Measurements from ENCODE around the gene FOSL2. TPM values are rescaled to one million over a fixed set of nuclear protein-coding genes. Genes with fewer than 3 reads are reported as not detected.

Gene FOSL2
- total RNA-seq: 10 to 100 TPM; 37.3 to 40.9 TPM

DNA sequence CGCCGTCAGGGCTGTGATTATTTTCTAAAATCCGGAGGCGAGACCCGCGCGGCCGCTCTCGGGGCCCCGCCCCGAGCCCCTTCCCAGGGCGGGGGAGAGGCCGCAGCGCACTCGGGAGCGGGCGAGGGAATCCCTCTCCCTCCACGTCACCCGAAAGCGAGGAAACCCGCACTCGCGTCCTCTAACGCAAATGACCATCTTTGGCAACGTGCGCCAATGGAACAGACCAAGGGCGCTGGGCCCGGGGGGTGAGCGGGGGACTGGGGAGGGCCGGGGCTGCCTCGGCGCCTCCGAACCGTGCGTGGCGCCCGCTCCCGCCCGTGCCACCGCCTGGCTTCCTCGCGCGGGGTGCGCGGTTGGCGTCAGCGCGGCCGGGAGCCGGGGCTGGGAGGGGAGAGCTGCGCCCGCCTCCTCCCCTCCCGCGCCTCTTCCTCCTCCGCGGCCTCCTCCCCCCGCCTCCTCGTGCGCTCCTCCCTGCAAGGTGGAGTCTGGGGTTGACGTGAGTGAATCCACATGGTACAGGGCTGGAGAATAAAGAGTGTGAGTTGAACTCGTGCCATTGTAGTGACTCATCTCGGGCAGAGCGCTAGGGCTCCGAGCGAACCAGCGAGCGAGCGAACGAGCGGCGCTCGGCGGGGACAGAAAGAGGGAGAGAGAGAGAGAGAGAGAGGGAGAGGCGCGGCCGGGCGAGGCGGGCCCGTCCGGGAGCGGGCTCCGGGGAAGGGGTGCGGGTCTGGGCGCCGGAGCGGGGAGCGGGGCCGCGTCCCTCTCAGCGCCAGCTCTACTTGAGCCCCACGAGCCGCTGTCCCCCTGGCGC lies at the start of gene FOSL2:
Gene FOSL2, plus strand, starts transcription at position 562 of the 817 bp plus-strand sequence. CDS start 863 bp downstream, outside the sequence.
- H3K9me3 Mint-ChIP-seq (ENCODE audit: insufficient read depth): no peaks in the 10 kb centered on the region
- POLR2A ChIA-PET: interaction anchor here (0.6 to 2.1 kb wide), 12 partner anchors 11 to 502 kb away, joined by 3 to 31 read pairs (median 4); partner anchors contain the start of genes BABAM2, PPP1CB and RBKS

DNA sequence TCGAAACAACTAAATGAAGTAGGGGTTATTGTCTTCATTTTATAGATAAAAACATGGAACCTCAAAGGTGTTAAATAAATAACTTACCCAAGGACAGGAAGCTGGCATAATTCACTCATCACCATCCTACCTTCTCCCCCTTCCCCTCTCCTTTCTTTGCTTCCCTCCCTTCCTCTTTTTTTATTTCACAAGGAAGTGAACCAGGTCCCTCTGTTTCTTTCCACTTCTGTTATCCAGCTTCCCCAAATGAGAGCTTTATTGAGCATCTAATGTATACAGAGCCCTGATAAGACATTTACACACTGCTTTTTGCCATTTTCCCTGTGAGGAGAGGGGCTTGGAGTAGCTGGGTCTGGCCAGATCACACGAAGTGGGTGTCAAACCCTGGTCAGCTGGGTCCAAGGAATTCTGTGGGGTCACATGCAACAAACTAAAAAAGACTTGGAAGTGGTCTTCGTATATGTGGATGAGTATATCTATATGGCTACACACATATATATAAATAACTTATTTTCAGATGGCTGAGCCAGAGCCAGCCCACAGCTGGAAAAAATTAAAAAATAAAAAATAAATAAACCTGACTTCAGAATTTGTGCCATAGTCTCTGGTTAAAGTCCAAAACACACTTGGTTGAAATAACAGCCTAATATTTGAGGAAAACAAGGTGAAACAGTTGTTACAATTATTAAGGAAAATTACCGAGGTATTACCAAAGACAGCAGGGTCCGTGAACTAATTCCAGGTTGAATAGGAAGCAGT lies 49.3 kb upstream of the FOSL2 start:
- no peak overlapping the region for H3K27ac Mint-ChIP-seq
- ChIA-PET CTCF (no interaction called here), POLR2A (no interaction called here)
- H3K9me3 Mint-ChIP-seq (ENCODE audit: insufficient read depth): no peaks in the 10 kb centered on the region
- ATAC-seq (no peak), DNase-seq (no peak)
- H3K4me3 Mint-ChIP-seq: no peak overlapping the region
- no peaks in the 10 kb centered on the region for H3K27me3 Mint-ChIP-seq (ENCODE audit: low read depth)
- H3K36me3 Mint-ChIP-seq (ENCODE audit: low read depth): no peaks in the 10 kb centered on the region
- H3K4me1 Mint-ChIP-seq (ENCODE audit: low read depth): peaks cover 24% of the 10 kb centered on the region

More for the DNA sequence above, at the start of gene FOSL2:
- CTCF ChIA-PET: interaction anchor here (1.0 to 4.8 kb wide), 4 partner anchors 9 to 708 kb away, joined by 3 to 16 read pairs (median 4); no protein-coding TSS in a partner anchor
- peak; percentile 96 for DNase-seq
- Mint-ChIP-seq H3K4me3 (peak within 1 kb of the TSS; percentile 81), H3K4me1 (ENCODE audit: low read depth) (peaks cover 24% of the 10 kb centered on the region), H3K36me3 (ENCODE audit: low read depth) (peaks cover 13% of the 10 kb centered on the region), H3K27ac (peak within 1 kb of the TSS; percentile 96), H3K27me3 (ENCODE audit: low read depth) (no peaks in the 10 kb centered on the region)
- peak; percentile 82 for ATAC-seq

DNA sequence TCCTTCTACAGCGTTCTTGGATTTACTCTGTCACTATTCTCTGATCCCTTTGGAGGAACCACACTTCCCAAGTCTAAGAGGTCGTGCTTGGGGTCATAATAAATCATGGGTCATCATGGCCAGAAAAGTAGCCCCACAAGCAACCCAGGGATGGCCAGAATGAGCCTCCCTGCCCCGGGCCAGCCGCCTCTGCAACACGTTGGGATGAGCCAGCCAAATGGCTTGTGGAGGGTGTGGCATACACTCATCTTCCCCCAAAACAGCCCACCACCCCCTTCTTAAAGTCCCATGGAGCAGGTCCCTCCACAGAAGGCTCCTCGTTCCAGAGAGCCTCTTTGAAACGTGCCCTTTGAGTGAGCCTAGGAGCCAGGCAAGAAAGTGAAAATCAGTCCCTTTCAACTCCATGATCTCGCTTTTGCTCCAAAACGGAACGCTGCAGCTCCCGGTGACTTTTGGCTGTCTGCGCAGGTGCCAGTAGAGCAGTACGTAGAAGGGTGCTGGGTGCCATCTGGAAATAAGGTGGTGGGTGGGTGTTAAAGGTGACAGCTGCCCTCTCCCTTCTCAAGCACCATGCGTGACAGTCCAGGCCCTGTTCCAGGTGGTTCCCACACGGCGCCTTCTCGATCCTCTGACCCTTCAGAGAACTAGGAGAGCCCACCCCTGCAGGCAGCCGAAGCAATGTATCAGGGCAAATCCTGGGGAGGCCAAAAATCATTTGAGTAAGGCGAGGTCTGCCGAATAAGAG lies 48.5 kb upstream of the FOSL2 start:
- Mint-ChIP-seq H3K36me3 (ENCODE audit: low read depth) (no peaks in the 10 kb centered on the region), H3K27me3 (ENCODE audit: low read depth) (no peaks in the 10 kb centered on the region), H3K9me3 (ENCODE audit: insufficient read depth) (no peaks in the 10 kb centered on the region), H3K4me3 (no peak overlapping the region), H3K4me1 (ENCODE audit: low read depth) (peaks cover 27% of the 10 kb centered on the region), H3K27ac (no peak overlapping the region)
- DNase-seq: no peak
- ATAC-seq: no peak
- POLR2A ChIA-PET: interaction anchor here (0.6 kb wide), 1 partner anchor 52 kb away, joined by 3 read pairs; no protein-coding TSS in a partner anchor
- CTCF ChIA-PET: no interaction called here

DNA sequence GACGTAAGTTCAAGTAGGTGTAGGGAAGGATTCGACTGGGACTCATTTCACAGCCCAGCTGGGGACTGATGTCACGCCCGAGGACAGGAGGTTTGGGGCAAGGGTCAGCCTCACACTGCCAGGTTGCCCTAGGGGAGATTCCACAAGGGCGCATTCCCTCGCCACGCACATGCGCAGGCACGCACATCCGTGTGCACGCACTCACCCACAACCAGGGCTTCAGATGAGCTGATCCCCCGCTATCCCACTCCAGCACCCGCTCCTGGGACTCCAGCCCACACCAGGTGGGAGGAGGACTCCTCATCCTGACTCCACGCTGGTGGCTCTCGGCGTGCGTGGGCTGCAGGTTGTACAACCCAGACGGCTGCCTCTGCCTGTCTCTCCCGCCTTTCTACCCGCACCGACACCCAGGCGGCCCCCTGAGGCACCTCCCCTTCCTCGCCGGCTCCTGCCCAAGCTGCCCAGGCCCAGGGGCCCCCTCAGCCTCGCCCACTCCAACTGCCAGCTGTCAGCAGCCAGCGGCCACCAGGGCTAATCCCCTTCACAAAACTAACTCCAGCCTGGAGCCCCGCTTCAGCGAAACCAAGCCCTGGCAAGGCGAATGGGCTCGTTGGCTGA lies 47.8 kb upstream of the FOSL2 start:
- Mint-ChIP-seq H3K9me3 (ENCODE audit: insufficient read depth) (no peaks in the 10 kb centered on the region), H3K36me3 (ENCODE audit: low read depth) (no peaks in the 10 kb centered on the region), H3K4me1 (ENCODE audit: low read depth) (peaks cover 33% of the 10 kb centered on the region), H3K4me3 (no peak overlapping the region), H3K27me3 (ENCODE audit: low read depth) (no peaks in the 10 kb centered on the region), H3K27ac (no peak overlapping the region)
- POLR2A ChIA-PET: interaction anchor here (0.6 kb wide), 1 partner anchor 51 kb away, joined by 3 read pairs; no protein-coding TSS in a partner anchor
- DNase-seq: no peak
- CTCF ChIA-PET: no interaction called here
- no peak for ATAC-seq

DNA sequence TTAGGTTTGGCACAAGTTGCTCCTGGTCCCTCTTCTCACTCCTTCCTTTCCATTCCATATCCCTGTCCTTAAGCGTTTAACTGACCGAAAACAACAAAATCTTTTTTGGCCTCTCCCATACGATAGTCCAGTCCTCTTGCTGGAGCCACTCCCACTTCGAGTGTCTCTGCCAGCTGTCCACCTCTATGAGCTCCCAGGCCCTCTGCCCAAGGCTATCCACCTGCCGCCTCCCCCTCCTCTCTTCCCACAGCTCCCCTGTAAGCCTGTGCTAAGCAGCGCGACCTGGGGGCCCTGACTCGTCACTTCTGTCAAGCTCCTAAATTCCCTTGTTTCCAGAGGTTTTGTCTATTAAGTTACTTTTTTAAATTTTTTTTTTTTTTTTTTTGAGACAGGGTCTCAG lies 47.0 kb upstream of the FOSL2 start:
- DNase-seq (no peak), ATAC-seq (no peak)
- no peaks in the 10 kb centered on the region for H3K36me3 Mint-ChIP-seq (ENCODE audit: low read depth)
- H3K4me3 Mint-ChIP-seq: no peak overlapping the region
- POLR2A ChIA-PET: no interaction called here
- no peaks in the 10 kb centered on the region for H3K27me3 Mint-ChIP-seq (ENCODE audit: low read depth)
- peaks cover 33% of the 10 kb centered on the region for H3K4me1 Mint-ChIP-seq (ENCODE audit: low read depth)
- no peaks in the 10 kb centered on the region for H3K9me3 Mint-ChIP-seq (ENCODE audit: insufficient read depth)
- H3K27ac Mint-ChIP-seq: peak overlapping the region; percentile 36
- CTCF ChIA-PET: no interaction called here

DNA sequence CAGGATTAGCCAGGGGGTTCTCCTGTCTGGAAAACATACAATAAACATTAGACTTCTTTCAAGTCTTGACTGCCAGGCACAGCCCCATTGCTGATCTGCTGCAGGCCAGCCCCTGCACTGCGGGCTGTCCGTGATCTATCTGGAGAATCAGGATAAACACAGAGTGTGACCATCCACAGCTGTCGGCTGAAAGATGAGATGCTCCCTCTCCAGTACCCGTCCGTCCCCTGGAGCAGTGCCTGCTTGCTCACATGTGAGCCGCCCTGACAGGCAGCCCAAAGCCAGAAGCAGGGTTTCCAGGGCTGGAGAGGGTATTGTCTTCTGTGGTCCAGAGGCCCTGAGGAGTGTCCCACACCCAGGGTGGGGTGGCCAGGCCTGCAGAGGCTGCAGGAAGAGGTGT lies 46.1 kb upstream of the FOSL2 start:
- Mint-ChIP-seq H3K27ac (peak overlapping the region; percentile 73), H3K27me3 (ENCODE audit: low read depth) (no peaks in the 10 kb centered on the region), H3K9me3 (ENCODE audit: insufficient read depth) (no peaks in the 10 kb centered on the region), H3K36me3 (ENCODE audit: low read depth) (no peaks in the 10 kb centered on the region), H3K4me1 (ENCODE audit: low read depth) (peaks cover 38% of the 10 kb centered on the region), H3K4me3 (no peak overlapping the region)
- DNase-seq (no peak), ATAC-seq (no peak)
- CTCF ChIA-PET: no interaction called here
- POLR2A ChIA-PET: no interaction called here

DNA sequence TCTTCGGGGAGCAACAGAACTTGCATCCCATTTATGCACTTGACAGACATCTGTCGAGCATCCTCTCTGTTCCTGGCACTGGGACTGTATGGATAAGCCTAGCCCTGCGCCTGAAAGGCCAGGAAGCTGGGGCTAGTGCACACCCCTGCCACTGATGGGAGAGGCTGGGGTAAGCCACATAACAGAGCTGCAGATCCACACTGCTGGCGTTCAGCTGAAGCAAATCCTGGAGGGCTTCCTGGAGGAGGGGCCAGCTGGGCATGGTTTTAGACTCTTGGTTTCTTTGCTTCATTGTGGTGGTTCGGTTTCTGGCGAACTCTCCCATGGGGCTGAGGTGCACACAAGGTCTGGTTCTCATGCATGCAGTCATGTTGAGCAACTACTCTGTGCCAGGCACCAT lies 45.5 kb upstream of the FOSL2 start:
- ChIA-PET POLR2A (no interaction called here), CTCF (no interaction called here)
- Mint-ChIP-seq H3K4me1 (ENCODE audit: low read depth) (peaks cover 39% of the 10 kb centered on the region), H3K4me3 (no peak overlapping the region), H3K27ac (peak overlapping the region; percentile 86), H3K36me3 (ENCODE audit: low read depth) (no peaks in the 10 kb centered on the region), H3K9me3 (ENCODE audit: insufficient read depth) (no peaks in the 10 kb centered on the region), H3K27me3 (ENCODE audit: low read depth) (no peaks in the 10 kb centered on the region)
- ATAC-seq (no peak), DNase-seq (no peak)

DNA sequence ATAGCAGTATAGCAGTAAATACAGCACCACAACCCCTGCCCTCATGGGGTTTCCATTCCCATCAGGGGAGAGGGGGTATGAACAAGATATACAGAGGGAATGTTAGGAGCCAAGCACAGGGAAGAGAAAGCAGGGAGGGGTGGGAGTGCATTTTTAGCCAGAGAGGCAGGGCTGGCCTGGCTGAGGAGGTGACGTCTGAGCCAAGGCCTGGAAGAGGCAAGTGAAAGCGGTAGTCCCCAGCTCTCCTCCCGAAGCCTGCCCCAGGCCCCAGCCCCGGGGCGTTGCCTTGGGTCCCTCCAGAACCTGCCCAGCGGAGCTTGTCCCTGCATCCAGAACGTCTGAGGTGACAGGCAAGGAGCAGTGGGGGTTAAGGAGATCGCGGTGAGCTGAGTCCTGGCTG lies 45.1 kb upstream of the FOSL2 start:
- H3K4me3 Mint-ChIP-seq: no peak overlapping the region
- H3K27me3 Mint-ChIP-seq (ENCODE audit: low read depth): no peaks in the 10 kb centered on the region
- no peaks in the 10 kb centered on the region for H3K36me3 Mint-ChIP-seq (ENCODE audit: low read depth)
- peak; percentile 7 for ATAC-seq
- ChIA-PET POLR2A (no interaction called here), CTCF (no interaction called here)
- peaks cover 39% of the 10 kb centered on the region for H3K4me1 Mint-ChIP-seq (ENCODE audit: low read depth)
- no peaks in the 10 kb centered on the region for H3K9me3 Mint-ChIP-seq (ENCODE audit: insufficient read depth)
- no peak for DNase-seq
- H3K27ac Mint-ChIP-seq: peak overlapping the region; percentile 86

DNA sequence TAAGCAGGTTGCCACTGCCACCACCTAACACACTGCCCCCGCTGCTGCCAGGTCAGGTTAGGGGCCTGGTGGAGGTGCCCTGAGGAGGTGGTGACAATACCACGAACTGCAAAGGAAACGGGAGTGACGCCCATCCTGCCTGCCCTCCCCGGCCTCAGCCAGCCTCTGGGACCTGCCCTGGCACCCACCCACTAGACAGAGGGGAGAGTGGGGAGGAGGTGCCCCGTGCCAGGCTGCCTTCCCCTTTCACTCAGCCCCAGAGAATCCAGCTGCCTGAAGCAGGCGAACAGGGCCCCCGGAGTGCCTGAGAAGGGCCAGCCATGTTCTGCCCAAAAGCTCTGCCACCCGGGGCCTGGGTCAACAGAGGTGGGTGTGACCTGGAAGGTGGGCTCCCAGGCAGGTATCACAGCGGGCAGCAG lies 44.5 kb upstream of the FOSL2 start:
- POLR2A ChIA-PET: no interaction called here
- Mint-ChIP-seq H3K36me3 (ENCODE audit: low read depth) (no peaks in the 10 kb centered on the region), H3K9me3 (ENCODE audit: insufficient read depth) (no peaks in the 10 kb centered on the region), H3K4me3 (peak overlapping the region; percentile 50), H3K27me3 (ENCODE audit: low read depth) (no peaks in the 10 kb centered on the region), H3K4me1 (ENCODE audit: low read depth) (peaks cover 39% of the 10 kb centered on the region), H3K27ac (peak overlapping the region; percentile 86)
- ATAC-seq: peak; percentile 92
- DNase-seq: peak; percentile 78
- CTCF ChIA-PET: no interaction called here

DNA sequence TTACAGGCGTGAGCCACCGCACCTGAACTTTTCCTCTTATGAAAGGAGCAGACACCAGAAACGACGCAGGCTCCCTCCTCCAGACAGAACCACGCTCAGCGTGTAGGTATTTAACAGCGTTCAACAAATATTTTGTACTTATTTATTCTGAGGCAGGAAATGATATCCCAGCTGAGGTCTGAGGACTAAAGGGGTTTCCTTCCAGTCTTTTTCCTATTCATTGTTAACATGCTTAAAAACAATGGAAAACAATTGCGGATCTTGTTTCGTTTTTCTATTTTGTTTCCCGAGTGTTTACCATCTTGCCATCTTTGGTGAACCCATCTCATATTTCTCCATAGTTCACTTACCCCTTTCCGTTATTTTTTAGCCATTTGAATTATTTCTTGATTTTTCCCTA lies 43.7 kb upstream of the FOSL2 start:
- H3K4me3 Mint-ChIP-seq: no peak overlapping the region

DNA sequence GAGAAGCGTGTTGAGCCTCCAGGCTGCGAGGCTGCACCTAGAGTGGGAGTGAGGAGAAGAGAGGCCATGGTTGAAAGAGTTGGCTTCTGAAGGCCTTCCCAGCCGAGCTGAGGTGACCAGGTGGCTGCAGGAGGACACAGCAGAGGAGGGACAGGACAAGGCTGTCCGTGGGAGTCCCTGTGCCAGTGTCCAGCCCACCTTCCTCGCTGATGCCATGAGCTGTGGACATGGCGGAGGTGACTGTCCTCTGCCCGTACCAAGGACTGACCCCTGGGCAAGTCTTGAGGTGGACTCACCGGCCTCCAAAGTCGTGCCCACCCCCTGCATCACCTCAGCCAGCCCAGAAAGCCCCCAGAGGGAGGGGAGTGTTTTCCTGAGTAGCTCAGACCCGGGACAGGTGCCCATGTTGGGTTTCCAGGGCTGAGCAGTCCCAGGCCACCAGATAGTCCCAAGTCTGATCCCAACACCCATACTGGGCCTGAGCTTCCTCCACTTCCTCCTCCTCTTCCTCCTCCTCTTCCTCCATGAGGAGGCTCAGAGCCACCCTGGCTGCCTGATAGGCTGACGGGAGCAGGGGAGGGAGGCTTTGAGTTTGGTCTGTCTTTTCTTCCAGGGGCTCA lies 43.0 kb upstream of the FOSL2 start:
- no peak overlapping the region for H3K4me3 Mint-ChIP-seq
- H3K36me3 Mint-ChIP-seq (ENCODE audit: low read depth): no peaks in the 10 kb centered on the region
- H3K27ac Mint-ChIP-seq: peak overlapping the region; percentile 18
- ATAC-seq: no peak
- H3K4me1 Mint-ChIP-seq (ENCODE audit: low read depth): peaks cover 39% of the 10 kb centered on the region
- no peaks in the 10 kb centered on the region for H3K9me3 Mint-ChIP-seq (ENCODE audit: insufficient read depth)
- H3K27me3 Mint-ChIP-seq (ENCODE audit: low read depth): no peaks in the 10 kb centered on the region
- ChIA-PET POLR2A (no interaction called here), CTCF (interaction anchor here (0.9 to 1.1 kb wide), 2 partner anchors 15 to 666 kb away, joined by 3 to 4 read pairs; no protein-coding TSS in a partner anchor)
- DNase-seq: no peak

More for the DNA sequence above, 43.7 kb upstream of the FOSL2 start:
- ATAC-seq (no peak), DNase-seq (no peak)
- H3K4me1 Mint-ChIP-seq (ENCODE audit: low read depth): peaks cover 39% of the 10 kb centered on the region
- no peaks in the 10 kb centered on the region for H3K36me3 Mint-ChIP-seq (ENCODE audit: low read depth)
- no peaks in the 10 kb centered on the region for H3K27me3 Mint-ChIP-seq (ENCODE audit: low read depth)
- ChIA-PET CTCF (no interaction called here), POLR2A (no interaction called here)
- no peaks in the 10 kb centered on the region for H3K9me3 Mint-ChIP-seq (ENCODE audit: insufficient read depth)
- peak overlapping the region; percentile 86 for H3K27ac Mint-ChIP-seq
